Measurements from ENCODE around the gene PRKG1.

Gene PRKG1

GRCh38 chr10:51759896-51760534, 685.7 kb downstream of the PRKG1 start:
- no peak overlapping the region for H3K4me3 ChIP-seq (ENCODE audit: low read depth, low read length)
- no peak overlapping the region for H3K27ac ChIP-seq
- H3K27me3 ChIP-seq (ENCODE audit: insufficient read depth, low read depth, severe bottlenecking), result no peaks in the 10 kb centered on the region
- no peaks in the 10 kb centered on the region for H3K36me3 ChIP-seq
- TF ChIP-seq, protein P1, sequence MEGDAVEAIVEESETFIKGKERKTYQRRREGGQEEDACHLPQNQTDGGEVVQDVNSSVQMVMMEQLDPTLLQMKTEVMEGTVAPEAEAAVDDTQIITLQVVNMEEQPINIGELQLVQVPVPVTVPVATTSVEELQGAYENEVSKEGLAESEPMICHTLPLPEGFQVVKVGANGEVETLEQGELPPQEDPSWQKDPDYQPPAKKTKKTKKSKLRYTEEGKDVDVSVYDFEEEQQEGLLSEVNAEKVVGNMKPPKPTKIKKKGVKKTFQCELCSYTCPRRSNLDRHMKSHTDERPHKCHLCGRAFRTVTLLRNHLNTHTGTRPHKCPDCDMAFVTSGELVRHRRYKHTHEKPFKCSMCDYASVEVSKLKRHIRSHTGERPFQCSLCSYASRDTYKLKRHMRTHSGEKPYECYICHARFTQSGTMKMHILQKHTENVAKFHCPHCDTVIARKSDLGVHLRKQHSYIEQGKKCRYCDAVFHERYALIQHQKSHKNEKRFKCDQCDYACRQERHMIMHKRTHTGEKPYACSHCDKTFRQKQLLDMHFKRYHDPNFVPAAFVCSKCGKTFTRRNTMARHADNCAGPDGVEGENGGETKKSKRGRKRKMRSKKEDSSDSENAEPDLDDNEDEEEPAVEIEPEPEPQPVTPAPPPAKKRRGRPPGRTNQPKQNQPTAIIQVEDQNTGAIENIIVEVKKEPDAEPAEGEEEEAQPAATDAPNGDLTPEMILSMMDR (IDR thresholded peaks at IDR 0.05; ENCODE audit: low read depth, low read length), result no peak
- no peaks in the 10 kb centered on the region for H3K9me3 ChIP-seq (ENCODE audit: severe bottlenecking)
- no peak for DNase-seq

- no peaks in the 10 kb centered on the region for H3K9me3 ChIP-seq (ENCODE audit: severe bottlenecking)
- TF ChIP-seq, protein P1 (IDR thresholded peaks at IDR 0.05; ENCODE audit: low read depth, low read length), result no peak
- no peak for DNase-seq
- H3K27me3 ChIP-seq (ENCODE audit: insufficient read depth, low read depth, severe bottlenecking), result no peaks in the 10 kb centered on the region
- H3K4me3 ChIP-seq (ENCODE audit: low read depth, low read length), result no peak overlapping the region
- H3K27ac ChIP-seq, result no peak overlapping the region
- H3K36me3 ChIP-seq, result no peaks in the 10 kb centered on the region
These were observed 686.8 kb downstream of the PRKG1 start for GRCh38 chr10:51760864-51761640.

DNA sequence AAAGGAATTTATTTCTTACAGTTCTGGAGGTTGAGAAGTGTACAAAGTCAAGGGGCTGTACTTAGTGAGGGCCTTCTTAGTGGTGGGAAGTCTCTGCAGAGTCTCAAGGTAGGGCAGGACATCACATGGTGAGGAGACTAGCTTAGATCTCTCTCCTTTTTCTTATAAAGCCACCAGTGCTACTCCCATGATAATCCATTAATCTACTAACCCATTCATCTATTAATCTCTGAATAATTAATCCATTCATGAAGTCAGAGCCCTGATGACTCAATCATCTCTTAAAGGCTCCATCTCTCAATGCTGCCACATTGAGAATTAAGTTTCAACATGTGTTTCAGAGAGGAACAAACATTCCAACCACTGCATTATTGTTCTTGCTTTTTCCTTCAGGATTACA, 689.5 kb downstream of the PRKG1 start:
- no peak for DNase-seq
- no peaks in the 10 kb centered on the region for H3K27me3 ChIP-seq (ENCODE audit: insufficient read depth, low read depth, severe bottlenecking)
- H3K36me3 ChIP-seq, result no peaks in the 10 kb centered on the region
- H3K9me3 ChIP-seq (ENCODE audit: severe bottlenecking), result no peaks in the 10 kb centered on the region
- TF ChIP-seq, protein P1 (IDR thresholded peaks at IDR 0.05; ENCODE audit: low read depth, low read length), result no peak
- no peak overlapping the region for H3K27ac ChIP-seq
- no peak overlapping the region for H3K4me3 ChIP-seq (ENCODE audit: low read depth, low read length)

- no peak overlapping the region for H3K27ac ChIP-seq
- H3K36me3 ChIP-seq, result no peaks in the 10 kb centered on the region
- DNase-seq, result no peak
- H3K9me3 ChIP-seq (ENCODE audit: severe bottlenecking), result no peaks in the 10 kb centered on the region
- TF ChIP-seq, protein P1 (IDR thresholded peaks at IDR 0.05; ENCODE audit: low read depth, low read length), result no peak
- no peak overlapping the region for H3K4me3 ChIP-seq (ENCODE audit: low read depth, low read length)
- no peaks in the 10 kb centered on the region for H3K27me3 ChIP-seq (ENCODE audit: insufficient read depth, low read depth, severe bottlenecking)
These were observed 691.1 kb downstream of the PRKG1 start for GRCh38 chr10:51765284-51765971.

GRCh38 chr10:51766423-51767102, 692.3 kb downstream of the PRKG1 start:
- Histone ChIP-seq H3K9me3 (ENCODE audit: severe bottlenecking) (no peaks in the 10 kb centered on the region), H3K27ac (no peak overlapping the region), H3K4me3 (ENCODE audit: low read depth, low read length) (no peak overlapping the region), H3K36me3 (no peaks in the 10 kb centered on the region), H3K27me3 (ENCODE audit: insufficient read depth, low read depth, severe bottlenecking) (no peaks in the 10 kb centered on the region)
- DNase-seq, result no peak
- TF ChIP-seq, protein P1 (IDR thresholded peaks at IDR 0.05; ENCODE audit: low read depth, low read length), result no peak

Data from WERI-Rb-1 (cell line).